GM21576 (cell line): ENCODE results near the gene IFT122.
"Not testable (repeated sequence)": the region's sequence is repeated elsewhere in the genome, so short reads cannot be mapped to it uniquely, and the experiment has no call there.

Experiments used
- ATAC-seq: cut with Tn5 transposase; IDR thresholded peaks from one replicate; pipeline ENCODE4 v1.9.1; 2021; ENCODE audit warnings: mild to moderate bottlenecking, moderate library complexity; ENCODE audit not compliant: unreplicated experiment

The IFT122 gene

GRCh38 chr3:129532261-129532660, 92.2 kb downstream of the IFT122 start:
- ATAC-seq = no peak

- ATAC-seq = no peak
Measured at GRCh38 chr3:129533406-129533805, 93.4 kb downstream of the IFT122 start.

- ATAC-seq = no peak
Measured at GRCh38 chr3:129534428-129535027, 94.5 kb downstream of the IFT122 start.

- no peak for ATAC-seq
Measured at GRCh38 chr3:129535075-129535474, 95.1 kb downstream of the IFT122 start.

- no peak for ATAC-seq
Measured at GRCh38 chr3:129536374-129536667, 96.3 kb downstream of the IFT122 start.

- no peak for ATAC-seq
Measured at GRCh38 chr3:129536804-129537203, 96.8 kb downstream of the IFT122 start.

GRCh38 chr3:129539206-129539605, 99.2 kb downstream of the IFT122 start:
- ATAC-seq = no peak

- ATAC-seq = no peak
Measured at GRCh38 chr3:129540776-129541516, 100.9 kb downstream of the IFT122 start.

- ATAC-seq = no peak
Measured at GRCh38 chr3:129542747-129543146, 102.7 kb downstream of the IFT122 start.

- no peak for ATAC-seq
Measured at GRCh38 chr3:129543156-129543790, 103.2 kb downstream of the IFT122 start, which contains the start of gene H1-8. Gene H1-8, plus strand, starts transcription at chr3:129543175. Its CDS starts 44 bp downstream, at chr3:129543219.

GRCh38 chr3:129543999-129544398, 104.0 kb downstream of the IFT122 start:
- no peak for ATAC-seq

- not testable (repeated sequence) for ATAC-seq
Measured at GRCh38 chr3:129545951-129546350, 105.9 kb downstream of the IFT122 start.

GRCh38 chr3:129547241-129547640, 107.2 kb downstream of the IFT122 start:
- no peak for ATAC-seq

GRCh38 chr3:129548104-129548965, 108.3 kb downstream of the IFT122 start:
- ATAC-seq = no peak

- no peak for ATAC-seq
Measured at GRCh38 chr3:129549006-129549800, 109.2 kb downstream of the IFT122 start.

GRCh38 chr3:129549805-129550204, 109.8 kb downstream of the IFT122 start:
- no peak for ATAC-seq

GRCh38 chr3:129552287-129553050, 112.4 kb downstream of the IFT122 start:
- no peak for ATAC-seq

- no peak for ATAC-seq
Measured at GRCh38 chr3:129553171-129553570, 113.1 kb downstream of the IFT122 start.

GRCh38 chr3:129553719-129554118, 113.7 kb downstream of the IFT122 start:
- no peak for ATAC-seq
